Cardiac muscle cell (in vitro differentiated cells and primary cell): Measurements from ENCODE around the gene CSF1. TPM values are rescaled to one million over a fixed set of nuclear protein-coding genes. Genes with fewer than 3 reads are reported as not detected.

Source experiments
- DNase-seq, 2 donors: peaks; one replicate each; pipeline versions ENCODE4 v3.0.0 to v3.0.0-alpha.2; 2010 to 2017; ENCODE audit warnings: low read depth in 1 of 2, low spot score in 1 of 2
- H3K27ac ChIP-seq: fragments of 200-600 bp; sonication (generic); 2 replicates; pipeline ENCODE4 v1.5.1; 2016
- H3K27me3 ChIP-seq: fragments of 200-600 bp; sonication (generic); 2 replicates; pipeline ENCODE4 v1.6.0; 2016; ENCODE audit warnings: control low read depth
- H3K36me3 ChIP-seq: fragments of 200-600 bp; sonication (generic); 2 replicates; pipeline ENCODE4 v1.5.1; 2016; ENCODE audit warnings: control low read depth
- H3K4me1 ChIP-seq: fragments of 200-600 bp; sonication (generic); 2 replicates; pipeline ENCODE4 v1.8.1; 2017; ENCODE audit warnings: low read depth, mild to moderate bottlenecking, mixed run types
- H3K4me3 ChIP-seq: fragments of 200-600 bp; sonication (generic); 2 replicates; pipeline ENCODE4 v1.5.1; 2016; ENCODE audit warnings: mild to moderate bottlenecking
- H3K9me3 ChIP-seq: fragments of 200-600 bp; sonication (generic); 2 replicates; pipeline ENCODE4 v1.5.1; 2017; ENCODE audit warnings: low read depth, mild to moderate bottlenecking, control low read depth
- CTCF ChIP-seq: IDR thresholded peaks from 2 replicates; pipeline ENCODE4 v1.5.1; 2012; ENCODE audit warnings: low read depth, mild to moderate bottlenecking, low read length
- polyA plus RNA-seq: library from polyadenylated mRNA; unstranded; fragments of >200 nt; fragmentation: Nextera tagmentation; extraction: Ambion mirVana; gene quantifications from 2 replicates; pipeline ENCODE4 v1.2.1, GENCODE V29; 2016
- total RNA-seq: library from RNA; depleted of rRNA; stranded (reverse); fragments of >200 nt; gene quantifications from 2 replicates; pipeline ENCODE4 v1.2.3, GENCODE V29; 2016

CSF1 gene
- total and polyA plus RNA-seq, 2 experiments from 2014 or later = 4.9 to 5.7 TPM

DNA sequence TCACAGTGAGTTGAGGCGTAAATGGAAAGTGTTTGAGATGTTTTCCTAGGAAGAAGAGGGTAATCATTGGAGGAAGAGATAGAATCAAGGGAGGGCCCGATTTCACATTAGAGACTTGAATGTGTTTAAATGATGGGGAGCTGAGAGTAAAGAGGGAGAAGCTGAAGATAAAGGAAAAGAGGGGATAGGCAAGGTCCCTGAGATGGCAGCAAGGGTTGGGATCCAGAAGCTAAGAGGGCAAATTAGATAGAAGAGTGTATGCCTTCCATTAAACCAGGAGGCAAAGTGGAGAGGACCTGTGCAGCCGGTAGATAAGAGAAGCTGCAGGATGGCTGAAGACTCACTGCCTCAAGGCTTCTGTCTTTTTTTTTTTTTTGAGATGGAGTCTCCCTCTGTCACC lies 21.6 kb upstream of the CSF1 start:
- DNase-seq = no peak
- Histone ChIP-seq H3K9me3 (no peaks in the 10 kb centered on the region), H3K36me3 (no peaks in the 10 kb centered on the region), H3K27me3 (peaks cover 3% of the 10 kb centered on the region), H3K27ac (no peak overlapping the region), H3K4me3 (no peak overlapping the region), H3K4me1 (peaks cover 17% of the 10 kb centered on the region)
- no peak for TF ChIP-seq CTCF

DNA sequence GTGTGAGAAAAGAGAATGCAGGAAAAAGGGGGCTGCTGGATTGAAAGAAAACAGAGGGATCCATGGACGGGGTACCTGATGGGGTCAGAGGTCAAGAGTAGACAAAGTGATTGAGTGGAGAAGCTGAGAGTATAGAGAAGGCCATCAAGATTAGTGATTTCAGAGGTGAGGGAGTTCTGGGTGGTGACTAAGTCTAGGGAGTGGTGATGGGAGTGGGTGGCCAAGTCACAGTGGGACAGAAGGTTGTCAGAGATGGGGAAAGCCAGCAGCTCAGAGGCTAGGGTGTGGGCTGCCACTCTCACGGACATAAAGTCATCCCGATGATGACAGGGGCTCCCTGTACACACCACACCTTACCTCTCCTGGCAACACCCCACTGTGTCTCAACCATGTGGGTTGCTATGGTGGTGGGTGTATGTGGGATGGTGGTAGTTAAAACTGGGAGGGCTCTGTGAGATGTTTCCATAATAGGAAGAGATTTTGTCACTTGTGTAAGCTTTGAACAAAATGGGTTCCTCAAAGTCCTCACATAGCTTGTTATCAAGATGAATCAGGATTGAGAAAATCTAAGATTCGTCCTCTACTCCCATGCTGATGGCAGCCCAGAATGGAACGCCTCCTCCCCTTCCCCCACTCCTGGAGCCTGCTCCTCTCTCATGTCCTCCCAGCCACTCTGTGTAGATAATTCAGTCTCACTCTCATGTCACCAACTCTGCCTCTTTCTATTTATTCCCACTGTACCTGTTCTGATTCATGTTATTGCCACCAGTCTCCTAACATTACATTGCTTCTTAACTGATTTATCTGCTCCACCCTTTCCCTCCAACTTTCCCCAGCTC lies 20.3 kb upstream of the CSF1 start:
- H3K27ac ChIP-seq = no peak overlapping the region
- peaks cover 3% of the 10 kb centered on the region for H3K27me3 ChIP-seq
- H3K36me3 ChIP-seq = no peaks in the 10 kb centered on the region

DNA sequence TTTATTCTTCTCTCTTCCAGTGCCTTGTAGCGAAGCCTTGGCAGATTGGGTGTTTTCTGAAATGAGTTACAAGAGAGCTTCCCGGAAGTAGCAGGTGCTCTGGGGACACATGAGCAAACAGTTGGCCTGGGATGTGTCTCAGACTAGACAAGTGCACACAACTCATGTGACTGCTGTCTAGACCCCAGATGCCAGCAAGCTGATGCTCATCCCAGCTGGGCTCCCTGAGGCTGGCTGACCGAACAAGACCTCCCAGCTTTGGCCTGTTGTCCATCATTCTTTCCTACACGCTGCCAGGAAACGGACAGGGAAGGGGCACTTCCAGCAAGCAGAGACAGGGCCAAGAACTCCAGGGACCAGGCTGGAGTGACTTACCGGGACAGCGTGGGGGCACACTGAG lies 18.7 kb upstream of the CSF1 start:
- H3K4me1 ChIP-seq = peaks cover 17% of the 10 kb centered on the region
- no peaks in the 10 kb centered on the region for H3K36me3 ChIP-seq
- no peaks in the 10 kb centered on the region for H3K27me3 ChIP-seq
- TF ChIP-seq CTCF = no peak
- no peak overlapping the region for H3K27ac ChIP-seq
- no peak for DNase-seq
- H3K9me3 ChIP-seq = no peaks in the 10 kb centered on the region
- H3K4me3 ChIP-seq = no peak overlapping the region

More for the DNA sequence above, 20.3 kb upstream of the CSF1 start:
- TF ChIP-seq CTCF = no peak
- no peaks in the 10 kb centered on the region for H3K9me3 ChIP-seq
- no peak for DNase-seq
- H3K4me3 ChIP-seq = no peak overlapping the region
- peaks cover 17% of the 10 kb centered on the region for H3K4me1 ChIP-seq

DNA sequence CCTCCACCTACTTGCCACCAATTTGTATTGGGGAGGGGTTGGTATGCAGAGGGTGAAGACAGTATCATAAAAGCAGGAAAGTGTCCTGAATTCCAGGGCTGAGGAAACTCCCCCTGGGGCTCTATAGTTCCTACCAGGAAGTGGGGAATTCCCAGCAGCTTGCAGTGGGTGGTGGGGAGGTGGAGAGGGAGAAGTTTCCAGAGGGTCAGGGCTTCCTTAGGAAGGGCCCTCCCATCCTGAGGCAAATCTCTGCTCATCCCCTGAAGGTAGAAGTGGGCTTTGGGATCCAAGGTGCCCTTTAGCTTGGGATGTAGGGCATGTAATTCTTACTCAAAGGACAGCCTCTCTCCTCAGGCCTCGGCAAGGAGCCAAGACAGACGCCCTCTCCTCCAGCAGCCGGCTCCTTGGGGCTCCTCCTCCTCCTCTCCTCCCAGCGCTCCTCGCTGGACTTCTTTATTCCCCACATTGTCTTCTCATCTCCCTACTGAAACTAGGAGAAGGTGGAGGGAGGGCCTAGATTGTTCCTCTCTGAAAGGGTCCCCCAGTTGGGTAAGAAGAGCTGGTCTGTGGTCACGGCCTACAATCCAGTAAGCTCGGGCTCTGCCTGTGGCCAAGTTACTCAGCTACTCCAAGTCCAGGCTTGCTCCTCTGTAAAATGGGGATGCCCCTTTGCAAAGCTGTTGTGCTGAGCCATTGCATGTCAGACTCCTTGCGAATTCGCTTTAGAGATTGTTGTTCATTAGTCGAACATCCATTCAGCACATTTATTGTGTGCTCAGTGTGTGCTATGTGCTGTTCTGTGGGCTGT lies 17.9 kb upstream of the CSF1 start:
- Histone ChIP-seq H3K36me3 (no peaks in the 10 kb centered on the region), H3K4me1 (peaks cover 17% of the 10 kb centered on the region), H3K27me3 (no peaks in the 10 kb centered on the region), H3K4me3 (no peak overlapping the region), H3K27ac (no peak overlapping the region), H3K9me3 (no peaks in the 10 kb centered on the region)
- no peak for TF ChIP-seq CTCF
- peak in 1 of 2 donors; percentile 64 for DNase-seq

- no peaks in the 10 kb centered on the region for H3K36me3 ChIP-seq
- H3K9me3 ChIP-seq = no peaks in the 10 kb centered on the region
- H3K27ac ChIP-seq = no peak overlapping the region
- DNase-seq = no peak
- no peak for TF ChIP-seq CTCF
- H3K27me3 ChIP-seq = no peaks in the 10 kb centered on the region
- peaks cover 17% of the 10 kb centered on the region for H3K4me1 ChIP-seq
- no peak overlapping the region for H3K4me3 ChIP-seq
Observed at GRCh38 chr1:109893532-109894171, 17.0 kb upstream of the CSF1 start.
